ENCODE measurements around the gene SRGAP2B.
"Not testable (repeated sequence)": the region's sequence is repeated elsewhere in the genome, so short reads cannot be mapped to it uniquely, and the experiment has no call there.

Gene SRGAP2B

DNA sequence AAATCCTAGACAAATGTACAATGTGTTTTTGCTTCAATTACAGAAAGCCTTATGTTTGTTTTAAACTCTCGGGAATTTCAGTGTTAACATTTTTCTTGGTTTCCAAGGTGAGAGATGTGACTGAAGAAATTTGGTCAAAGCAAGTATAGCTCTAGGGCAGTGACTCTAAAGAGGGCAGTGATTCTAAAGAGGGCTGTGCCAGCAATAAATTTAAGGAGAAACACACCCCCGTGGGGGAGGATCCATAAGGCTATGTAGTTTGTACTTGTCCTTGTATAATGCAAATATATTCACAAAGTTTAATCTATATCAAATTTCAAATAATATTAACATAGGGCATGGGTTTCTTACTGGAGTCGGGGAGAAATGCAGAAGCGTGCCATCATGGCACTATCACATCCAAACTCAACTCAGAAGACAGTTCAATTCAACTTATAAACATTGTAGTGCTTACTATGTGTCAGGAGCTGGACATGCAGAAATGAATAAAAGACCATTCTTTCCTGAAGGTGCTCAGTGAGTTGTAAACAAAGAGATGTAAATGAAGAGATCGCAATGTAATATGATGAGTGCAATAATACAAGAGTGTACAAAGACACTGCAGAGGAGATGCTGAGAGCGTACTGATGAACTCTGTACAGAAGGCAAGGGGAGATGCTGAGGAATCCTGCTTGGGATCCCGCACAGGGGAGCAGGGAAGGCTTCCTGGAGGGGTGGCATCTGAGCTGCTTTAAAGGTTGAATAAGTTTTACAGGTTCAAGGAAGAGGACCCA, 12.5 kb downstream of the SRGAP2B start:
- not testable (repeated sequence) for DNase-seq (ENCODE audit: low read depth)

DNA sequence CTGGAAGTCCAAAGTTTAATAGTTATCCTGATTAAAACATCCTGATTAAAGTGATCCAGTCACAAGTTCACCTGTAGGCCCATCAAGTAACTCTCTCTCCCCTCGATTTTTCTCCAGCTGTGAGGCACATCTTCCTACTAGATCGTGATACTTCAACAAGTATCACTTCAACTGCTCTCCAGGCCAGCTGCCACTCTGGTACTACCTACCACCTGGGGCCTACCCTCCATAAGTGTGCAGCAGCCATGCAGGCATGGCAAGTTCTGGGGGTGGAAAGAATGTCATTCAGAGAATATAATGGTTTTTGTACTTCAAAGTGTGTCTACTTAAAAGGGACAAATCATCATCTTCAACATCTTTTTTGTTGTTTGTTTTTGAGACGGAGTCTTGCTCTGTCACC, 14.9 kb downstream of the SRGAP2B start:
- DNase-seq (ENCODE audit: low read depth): not testable (repeated sequence)

DNA sequence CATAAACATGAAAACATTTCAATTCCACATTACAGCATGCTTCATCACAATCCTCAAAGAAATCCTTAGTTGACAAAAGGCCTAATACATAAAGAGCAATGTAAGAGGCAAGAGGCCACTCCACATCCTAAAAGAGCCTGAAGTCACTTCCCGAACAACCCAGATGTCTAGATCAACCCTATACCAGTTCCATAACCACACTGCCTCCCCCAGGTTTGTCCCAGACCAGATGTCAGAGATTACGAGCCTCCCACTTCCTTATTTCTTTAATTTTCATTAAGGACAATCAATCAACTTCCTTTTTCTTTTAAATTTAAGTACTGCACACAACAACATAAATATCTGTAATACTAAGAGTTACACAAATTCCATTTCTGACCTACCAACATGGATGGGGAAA, 15.4 kb downstream of the SRGAP2B start:
- not testable (repeated sequence) for DNase-seq (ENCODE audit: low read depth)

DNA sequence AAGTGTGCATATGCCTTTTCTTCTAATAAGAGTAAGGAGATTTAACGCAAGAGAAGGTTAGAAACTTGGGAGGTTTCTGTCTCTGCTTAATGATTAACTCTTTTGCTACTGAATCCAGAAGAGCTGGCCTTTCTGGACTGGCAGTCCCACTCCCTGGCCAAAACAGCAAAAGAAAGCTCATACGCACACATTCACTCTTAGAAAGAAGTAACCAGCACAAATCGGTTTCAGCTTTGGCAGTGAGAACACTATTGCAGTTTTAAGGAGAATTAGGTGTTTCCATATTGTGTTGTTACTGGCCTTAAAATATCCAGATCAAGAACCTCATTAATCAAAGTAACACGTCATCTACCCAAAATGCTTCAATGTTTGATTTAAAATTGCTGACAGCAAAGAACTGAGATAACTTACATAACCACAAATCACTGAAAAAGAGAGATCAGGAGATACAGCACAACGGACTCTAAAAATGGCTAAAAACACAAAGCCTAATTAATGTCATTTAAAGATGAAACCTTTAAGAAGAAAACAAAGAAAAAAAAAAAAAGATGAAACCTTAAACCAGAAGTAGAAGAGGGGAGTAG, 16.2 kb downstream of the SRGAP2B start:
- DNase-seq (ENCODE audit: low read depth): not testable (repeated sequence)

DNA sequence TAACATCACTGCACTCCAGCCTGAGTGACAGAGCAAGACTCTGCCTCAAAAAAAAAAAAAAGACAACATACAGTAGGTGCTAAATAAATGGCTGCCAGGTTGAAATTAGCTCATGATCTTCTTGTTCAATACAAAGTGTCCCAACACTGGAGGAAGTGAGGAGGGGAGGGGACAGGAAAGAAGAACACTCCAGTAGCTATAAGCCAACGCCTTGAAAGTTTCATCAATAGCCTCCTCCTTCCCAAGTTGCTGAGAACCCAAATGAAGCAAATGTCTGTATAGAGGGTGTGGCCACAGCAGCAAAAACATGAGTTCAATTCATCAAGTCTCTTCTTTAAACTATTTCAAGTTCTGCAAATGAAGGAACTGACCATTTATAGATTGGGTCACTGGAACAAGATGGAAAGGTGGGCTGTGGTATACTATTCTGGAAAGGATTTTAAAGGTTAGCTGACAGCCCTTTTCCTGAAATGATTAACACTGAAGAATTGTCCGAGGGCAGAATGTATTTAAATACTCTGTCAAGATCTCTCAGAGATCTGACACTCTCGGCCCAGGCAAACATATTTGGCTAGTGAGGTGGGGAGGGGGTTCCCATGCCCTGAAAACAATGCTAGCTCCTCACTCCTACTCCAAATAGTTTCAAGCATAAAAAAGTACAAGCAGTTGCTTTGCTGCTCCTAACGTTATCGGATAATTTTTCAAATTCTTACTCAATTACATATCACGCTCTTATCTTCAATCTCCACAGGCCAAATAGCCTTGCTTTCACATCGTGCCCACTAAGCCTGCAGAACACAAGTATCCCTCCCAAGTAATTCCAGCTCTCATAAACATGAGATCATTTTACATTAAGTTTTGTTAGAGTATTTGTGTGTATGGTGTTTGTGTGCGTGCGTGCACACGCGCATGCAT, 17.0 kb downstream of the SRGAP2B start:
- not testable (repeated sequence) for DNase-seq (ENCODE audit: low read depth)

DNA sequence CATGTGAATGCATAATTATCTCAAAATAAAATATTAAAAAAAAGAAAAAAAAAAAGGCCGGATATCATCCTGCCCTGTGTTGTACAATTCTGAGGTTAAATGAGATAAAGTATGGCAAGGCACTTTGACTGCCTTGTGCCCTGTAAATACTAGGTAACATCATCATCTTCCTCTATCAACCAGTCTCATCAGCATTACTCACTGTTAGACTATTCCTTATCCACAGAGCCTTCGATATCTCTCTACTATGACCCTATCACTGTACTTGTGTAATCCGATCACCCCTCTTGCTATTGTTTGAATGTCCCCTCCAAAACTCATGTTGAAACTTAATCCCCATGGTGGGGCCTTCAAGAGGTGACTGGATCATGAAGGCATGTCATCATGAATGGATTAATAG, 18.3 kb downstream of the SRGAP2B start:
- not testable (repeated sequence) for DNase-seq (ENCODE audit: low read depth)

DNA sequence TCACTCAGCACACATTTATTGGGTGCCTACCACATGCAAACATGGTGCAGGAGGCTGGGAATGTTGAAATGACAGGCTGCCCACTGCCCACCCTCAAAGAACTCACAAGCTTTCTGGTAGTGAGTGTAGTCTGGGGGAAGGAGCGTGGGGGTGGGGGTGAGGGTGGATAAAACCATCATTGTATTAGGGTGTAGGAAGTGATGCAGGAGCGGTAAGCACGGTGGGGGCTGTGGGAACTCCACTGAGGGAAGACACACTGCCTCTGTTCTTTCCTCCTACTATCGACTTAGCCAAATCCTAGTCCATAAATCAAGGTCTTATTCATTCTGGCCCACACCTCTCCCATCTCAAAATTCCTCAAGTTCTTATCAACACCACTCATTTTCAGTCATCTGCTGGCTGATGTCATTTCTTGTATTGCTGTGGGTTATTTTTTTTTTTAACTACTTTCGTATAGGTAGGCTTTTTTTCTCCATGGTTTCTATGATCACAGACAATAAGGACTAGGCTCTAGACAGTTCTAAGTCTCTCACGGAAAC, 21.0 kb downstream of the SRGAP2B start:
- not testable (repeated sequence) for DNase-seq (ENCODE audit: low read depth)

DNA sequence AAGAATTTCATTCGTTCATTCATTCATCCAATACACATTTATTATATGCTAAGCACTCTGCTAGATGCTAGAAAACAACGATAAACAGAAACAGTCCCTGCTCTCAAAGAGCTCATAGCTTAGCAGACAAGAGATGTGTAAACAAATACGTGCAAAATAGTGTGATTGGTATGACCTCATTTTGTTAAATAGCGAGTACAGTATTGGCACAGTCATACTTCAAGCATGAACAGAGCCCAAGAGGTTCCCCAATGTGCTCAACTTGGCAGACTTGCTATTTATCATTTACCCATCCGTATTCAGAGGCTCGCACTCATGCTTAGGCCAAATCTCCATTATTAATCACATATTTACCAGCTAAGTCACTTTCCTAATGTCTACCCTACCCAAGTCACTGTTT, 23.6 kb downstream of the SRGAP2B start:
- DNase-seq (ENCODE audit: low read depth): not testable (repeated sequence)

DNA sequence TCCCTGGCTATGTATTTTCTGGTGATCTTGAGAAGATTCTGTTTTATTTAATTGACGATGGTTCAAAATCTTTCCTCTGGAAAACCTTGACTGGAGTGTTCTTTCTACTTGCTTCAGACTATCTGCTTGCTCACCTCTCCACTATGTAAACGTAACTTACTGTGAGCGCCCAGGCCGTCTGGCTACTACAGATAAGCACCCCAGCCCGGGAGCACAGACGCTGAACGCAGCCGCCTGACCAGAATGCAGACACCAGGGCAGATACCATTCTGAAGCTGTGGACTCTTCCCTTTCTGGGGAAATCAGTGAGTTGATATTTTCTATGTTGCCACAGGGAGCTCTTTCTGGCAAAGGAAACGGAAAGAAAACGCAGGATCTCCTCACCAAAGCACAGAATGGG, 28.6 kb downstream of the SRGAP2B start:
- DNase-seq (ENCODE audit: low read depth): not testable (repeated sequence)

DNA sequence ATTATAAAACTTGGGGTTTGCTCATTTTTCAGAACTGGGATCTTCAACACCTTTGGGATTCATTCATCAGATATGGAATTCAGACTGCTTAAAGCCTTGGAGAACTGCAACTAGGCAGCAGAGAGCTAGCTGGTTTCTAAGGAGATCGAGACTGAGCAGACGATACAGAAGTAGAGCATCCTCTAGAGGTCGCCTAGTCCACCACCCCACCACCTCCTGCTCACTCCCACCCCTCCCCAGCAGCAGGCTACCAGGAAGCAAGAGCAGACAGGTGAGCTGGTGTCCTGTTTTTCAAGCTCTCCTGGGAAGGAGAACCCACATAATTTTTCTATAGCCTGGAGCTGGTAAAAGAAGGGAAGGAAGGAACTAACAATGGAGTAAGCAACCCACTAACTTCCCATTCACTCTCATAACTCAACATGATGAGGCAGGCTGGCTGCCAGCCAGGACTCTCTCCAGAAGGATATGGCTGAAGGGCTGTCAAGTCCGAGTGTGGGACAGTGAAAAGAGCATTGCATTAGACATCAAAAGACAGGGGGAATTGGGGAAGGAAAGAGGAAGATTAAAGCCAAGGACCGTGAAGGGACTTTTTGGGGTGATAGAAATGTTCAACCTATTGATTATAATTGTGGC, 29.8 kb downstream of the SRGAP2B start:
- DNase-seq (ENCODE audit: low read depth): not testable (repeated sequence)

DNA sequence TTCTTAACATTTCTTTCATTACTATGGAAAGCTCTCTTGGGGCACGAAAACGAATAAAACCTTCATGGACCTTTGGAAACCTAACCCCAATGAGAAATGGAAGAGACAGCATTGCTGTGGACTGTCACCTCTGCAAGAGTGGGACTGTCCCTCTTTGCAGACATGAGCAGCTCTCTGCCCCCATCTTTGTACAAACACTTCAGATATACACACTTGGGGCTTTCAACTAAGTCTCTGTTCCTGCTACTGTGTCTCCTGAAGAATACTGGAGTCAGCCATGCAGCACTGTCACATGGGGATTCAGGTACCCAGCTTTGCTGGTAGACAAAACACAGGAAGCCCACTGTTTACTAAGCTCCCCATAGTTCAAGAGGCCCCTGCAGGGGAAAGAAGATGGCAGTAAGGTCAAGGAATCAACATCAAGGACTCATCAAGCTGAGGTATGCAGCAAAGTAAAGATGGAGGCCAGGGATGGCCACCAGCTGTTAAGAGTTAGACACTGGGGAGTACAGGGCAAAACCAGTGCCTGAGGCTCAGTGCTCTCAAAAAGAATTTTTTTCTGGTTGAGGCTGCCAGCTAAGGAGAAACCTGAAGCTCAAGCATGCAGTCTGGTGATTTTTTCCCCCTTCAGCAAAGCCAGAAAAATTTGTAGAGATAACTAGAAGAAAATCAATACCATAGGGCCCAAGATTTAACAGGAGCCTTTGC, 31.0 kb downstream of the SRGAP2B start:
- DNase-seq (ENCODE audit: low read depth): not testable (repeated sequence)

DNA sequence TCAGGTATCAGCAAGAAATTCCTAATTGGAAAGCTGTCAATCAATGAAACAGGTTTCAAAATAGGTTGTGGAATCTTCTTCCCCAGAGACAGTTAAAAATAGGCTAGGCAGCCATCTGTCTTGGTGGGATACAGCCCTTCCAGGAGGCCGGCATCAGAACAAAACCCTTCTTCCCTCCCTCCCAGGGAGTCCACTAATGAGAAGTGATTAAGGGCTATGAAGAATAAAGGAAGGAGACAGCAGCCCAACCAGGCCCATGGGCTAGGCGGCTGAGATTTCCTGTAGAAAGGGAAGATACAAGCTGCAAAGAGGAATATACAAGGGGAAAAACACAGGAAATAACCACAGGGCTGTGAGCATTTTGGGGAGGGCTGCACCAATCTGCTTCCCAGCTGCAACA, 31.8 kb downstream of the SRGAP2B start:
- not testable (repeated sequence) for DNase-seq (ENCODE audit: low read depth)

DNA sequence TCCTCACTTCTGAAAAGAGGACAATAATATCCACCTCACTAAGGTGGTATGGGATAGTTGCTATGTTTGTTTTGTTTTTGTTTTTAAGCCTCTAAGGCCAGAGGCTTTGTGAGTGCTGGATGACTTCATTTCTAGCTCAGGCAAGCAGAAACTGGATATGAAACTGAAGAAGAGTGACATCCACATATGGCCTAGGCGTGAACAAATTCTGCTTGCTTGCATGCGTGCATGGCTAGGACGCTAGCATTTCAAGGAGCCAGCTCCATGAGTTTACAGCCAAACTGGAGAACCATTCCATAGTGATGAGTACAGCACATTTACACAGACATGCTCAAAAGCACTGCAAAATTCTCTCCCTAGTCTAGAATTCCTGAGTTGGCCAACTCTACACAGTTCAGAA, 36.9 kb downstream of the SRGAP2B start:
- not testable (repeated sequence) for DNase-seq (ENCODE audit: low read depth)

DNA sequence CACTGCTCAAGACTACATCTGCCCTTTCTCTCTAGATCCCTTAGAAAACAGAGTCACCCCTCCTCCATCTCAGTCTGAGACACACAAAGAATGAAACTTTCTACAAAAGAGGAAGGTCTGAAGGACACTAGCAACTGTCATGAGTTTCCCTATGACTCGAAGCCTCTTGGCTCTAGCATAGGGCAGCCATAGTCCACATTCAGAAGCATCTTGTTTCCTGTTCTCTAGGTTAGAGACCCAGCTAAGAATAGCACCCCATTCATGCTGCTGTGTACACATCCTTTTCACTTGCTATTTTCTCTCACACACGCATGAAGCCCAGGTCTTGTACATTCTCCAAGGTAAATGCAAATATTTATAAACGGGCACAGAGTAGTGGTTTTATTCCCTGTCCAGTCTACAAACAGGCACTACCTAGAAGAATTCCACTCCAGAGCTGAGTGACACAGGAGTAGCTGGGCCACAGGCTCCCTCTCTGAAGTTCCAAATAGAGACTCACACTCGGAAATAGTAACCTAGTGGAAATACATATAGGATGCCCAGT, 39.8 kb downstream of the SRGAP2B start:
- not testable (repeated sequence) for DNase-seq (ENCODE audit: low read depth)

DNA sequence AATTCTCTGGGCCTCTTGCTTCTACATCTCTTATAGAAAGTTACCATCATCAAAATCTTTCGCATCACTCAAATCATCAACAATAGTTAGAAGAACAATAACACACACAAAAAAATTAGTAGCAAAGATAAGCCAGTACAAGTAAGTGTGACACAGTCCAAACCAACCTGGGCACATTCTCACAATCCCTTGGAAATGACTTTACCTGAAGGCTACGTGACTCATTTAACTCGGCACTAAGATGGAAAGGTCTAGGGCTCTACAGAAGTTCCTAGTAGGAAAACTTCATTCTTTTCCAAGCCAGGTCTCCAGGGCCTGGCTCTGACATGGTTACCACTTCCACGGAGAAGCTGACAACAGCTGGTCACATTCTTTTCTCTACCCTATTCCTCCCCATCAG, 41.7 kb downstream of the SRGAP2B start:
- DNase-seq (ENCODE audit: low read depth): not testable (repeated sequence)

DNA sequence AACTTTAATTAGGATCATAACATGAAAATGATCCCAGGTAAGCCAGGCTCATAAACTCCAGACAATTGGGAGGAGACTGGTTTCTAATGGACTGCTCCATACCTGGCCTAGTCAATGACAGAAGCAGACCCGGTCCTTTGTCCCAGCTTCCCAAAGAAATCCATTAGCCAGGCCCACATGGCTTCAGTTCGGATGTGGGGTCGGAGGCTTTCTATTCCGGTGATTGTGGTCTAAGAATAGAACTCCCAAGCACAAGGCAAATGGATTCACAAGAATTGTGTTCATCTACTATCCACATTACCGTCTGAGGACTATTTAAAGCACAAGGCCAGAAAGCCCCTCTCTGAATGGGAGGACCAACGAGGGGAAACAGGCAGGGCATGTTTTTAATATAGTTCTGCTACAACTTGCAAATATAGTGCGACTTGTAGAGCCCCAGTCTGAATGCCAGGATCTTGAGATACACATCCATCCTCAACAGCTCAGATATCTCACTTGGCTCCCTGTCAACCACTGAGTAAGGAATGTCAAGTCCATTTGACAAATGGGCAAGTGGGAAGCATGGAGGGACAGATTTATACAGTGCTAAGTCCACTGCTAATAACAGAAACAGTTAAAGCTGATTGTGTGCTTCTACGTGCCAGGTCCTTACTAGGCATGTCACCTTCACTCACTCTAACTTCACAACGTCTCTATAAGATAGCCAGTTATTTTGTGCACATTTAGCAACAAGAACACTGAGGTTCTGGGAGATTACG, 42.9 kb downstream of the SRGAP2B start:
- not testable (repeated sequence) for DNase-seq (ENCODE audit: low read depth)

DNA sequence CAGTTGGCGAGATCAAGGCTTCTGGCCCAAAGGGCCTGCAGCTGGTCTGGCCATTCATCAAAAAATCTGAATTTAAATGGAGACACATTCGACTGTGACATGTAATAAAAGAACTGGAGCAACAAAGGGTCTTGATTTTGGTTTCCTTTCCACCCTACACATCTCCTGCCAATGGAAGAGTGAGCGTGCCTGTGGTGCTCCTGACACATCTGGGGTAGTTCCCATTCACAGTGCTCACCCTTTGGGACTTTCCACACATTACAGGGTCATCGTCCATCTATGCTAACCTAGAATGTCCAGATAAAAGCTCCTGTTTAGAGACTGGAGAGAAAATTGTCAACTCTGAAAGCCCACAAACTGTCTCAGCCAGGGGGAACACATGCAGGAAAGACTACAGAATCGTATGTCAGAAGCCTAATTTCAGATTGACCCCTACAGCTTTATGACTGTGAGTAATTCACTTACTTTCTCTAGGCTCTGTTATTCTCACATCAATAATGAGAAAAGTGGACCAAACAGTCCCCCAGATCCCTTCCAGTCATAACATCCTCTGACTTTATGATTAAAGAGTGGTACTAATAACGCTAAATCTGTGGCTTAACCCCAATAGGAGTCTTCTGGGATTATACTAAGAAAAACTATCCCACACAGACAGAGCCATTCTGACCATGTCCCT, 46.8 kb downstream of the SRGAP2B start:
- not testable (repeated sequence) for DNase-seq (ENCODE audit: low read depth)

DNA sequence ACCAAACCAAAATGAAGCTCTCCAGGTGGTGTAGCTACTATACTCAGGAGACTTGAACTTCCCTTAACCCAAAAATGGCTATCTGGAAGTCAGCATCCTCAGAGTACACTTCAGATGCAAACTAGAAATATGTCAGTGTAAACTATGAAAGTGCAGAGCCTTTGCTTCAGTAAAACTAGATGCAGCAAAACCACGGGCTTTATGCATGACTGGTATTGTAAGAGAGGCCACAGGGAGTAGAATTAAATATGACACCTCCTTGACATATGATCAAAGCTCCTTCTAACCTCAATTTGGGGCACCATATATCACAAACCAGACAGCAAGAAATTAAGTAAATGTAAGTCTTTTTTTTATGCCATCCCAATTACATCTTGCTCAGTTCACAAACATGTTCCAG, 47.6 kb downstream of the SRGAP2B start:
- DNase-seq (ENCODE audit: low read depth): not testable (repeated sequence)

DNA sequence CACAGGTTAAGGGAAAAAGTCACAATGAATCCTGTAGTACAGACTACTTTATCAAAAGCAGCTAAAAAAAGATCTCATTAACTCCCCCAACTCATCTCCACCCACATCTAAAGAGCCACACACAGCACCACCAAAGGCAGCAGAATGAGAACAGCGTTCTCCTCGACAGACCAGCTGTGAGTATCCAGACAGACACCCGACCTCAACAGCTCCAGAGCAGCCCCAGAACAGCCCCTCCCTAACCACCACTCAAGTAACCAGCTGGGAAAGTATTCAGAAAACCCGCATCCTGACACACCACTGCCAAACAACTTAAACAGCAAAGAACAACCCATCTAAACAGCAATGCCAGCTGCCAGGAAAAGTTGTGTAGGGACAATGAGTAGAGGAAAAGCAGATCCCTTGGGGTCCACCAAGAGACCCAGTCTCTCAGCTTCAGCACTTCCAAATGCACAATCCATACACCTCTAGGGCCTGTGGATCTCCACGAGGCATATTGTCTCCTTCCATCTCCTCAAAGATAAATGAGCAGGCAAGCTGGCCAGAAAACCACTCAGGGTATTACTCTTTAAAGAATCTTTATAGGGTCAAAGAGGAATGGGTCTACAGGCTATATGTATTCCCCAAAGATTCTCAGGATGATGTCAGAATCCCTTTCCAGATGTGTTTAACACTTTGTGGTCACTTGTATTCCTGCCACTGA, 49.4 kb downstream of the SRGAP2B start:
- DNase-seq (ENCODE audit: low read depth): not testable (repeated sequence)

Data from stimulated activated CD8-positive, alpha-beta memory T cell treated with anti-CD3 and anti-CD28 coated beads, Interleukin-4, amount 100 ng/mL, for 24 hours (primary cell).